GM10847 (cell line): ENCODE results near the gene EFCAB14.

ENCODE experiments used
- POLR2A ChIP-seq: IDR thresholded peaks from 2 replicates; pipeline ENCODE4 v1.6.1; 2011; ENCODE audit not compliant: insufficient read length; ENCODE audit errors: extremely low read depth

Gene EFCAB14

GRCh38 chr1:46692811-46693770 is 25.8 kb downstream of the EFCAB14 start:
- no peak for TF ChIP-seq POLR2A

- TF ChIP-seq POLR2A = no peak
Measured at GRCh38 chr1:46691997-46692790, 26.7 kb downstream of the EFCAB14 start.

- TF ChIP-seq POLR2A = no peak
Measured at GRCh38 chr1:46690931-46691421, 27.9 kb downstream of the EFCAB14 start.

GRCh38 chr1:46689897-46690296 is 29.0 kb downstream of the EFCAB14 start:
- TF ChIP-seq POLR2A = no peak

GRCh38 chr1:46689356-46689755 is 29.6 kb downstream of the EFCAB14 start:
- TF ChIP-seq POLR2A = no peak

GRCh38 chr1:46687921-46688509 is 30.9 kb downstream of the EFCAB14 start:
- TF ChIP-seq POLR2A = no peak

- no peak for TF ChIP-seq POLR2A
Measured at GRCh38 chr1:46687093-46687659, 31.7 kb downstream of the EFCAB14 start.

- no peak for TF ChIP-seq POLR2A
Measured at GRCh38 chr1:46686255-46686654, 32.7 kb downstream of the EFCAB14 start.

DNA sequence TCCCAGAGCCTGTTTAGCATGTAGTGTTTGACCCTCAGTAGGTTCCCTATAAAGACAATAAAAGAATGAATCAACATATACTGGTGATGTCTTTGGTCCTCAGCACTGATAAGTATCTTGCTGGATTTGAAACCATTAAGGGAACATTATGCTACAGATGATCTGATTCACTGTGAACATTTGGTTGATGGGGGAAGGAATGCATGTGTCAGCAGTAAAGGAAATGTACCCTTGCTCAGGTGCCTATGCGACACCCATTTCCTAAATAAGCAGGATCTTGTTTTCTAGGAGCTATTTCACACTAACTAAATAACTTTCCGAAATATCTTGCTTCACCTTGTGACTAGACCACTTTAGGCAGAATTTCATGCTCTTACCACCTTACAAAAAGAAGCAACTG is 34.2 kb downstream of the EFCAB14 start:
- TF ChIP-seq POLR2A = no peak

- no peak for TF ChIP-seq POLR2A
Measured at GRCh38 chr1:46682064-46682463, 36.9 kb downstream of the EFCAB14 start.

GRCh38 chr1:46681333-46682034 is 37.4 kb downstream of the EFCAB14 start:
- no peak for TF ChIP-seq POLR2A

DNA sequence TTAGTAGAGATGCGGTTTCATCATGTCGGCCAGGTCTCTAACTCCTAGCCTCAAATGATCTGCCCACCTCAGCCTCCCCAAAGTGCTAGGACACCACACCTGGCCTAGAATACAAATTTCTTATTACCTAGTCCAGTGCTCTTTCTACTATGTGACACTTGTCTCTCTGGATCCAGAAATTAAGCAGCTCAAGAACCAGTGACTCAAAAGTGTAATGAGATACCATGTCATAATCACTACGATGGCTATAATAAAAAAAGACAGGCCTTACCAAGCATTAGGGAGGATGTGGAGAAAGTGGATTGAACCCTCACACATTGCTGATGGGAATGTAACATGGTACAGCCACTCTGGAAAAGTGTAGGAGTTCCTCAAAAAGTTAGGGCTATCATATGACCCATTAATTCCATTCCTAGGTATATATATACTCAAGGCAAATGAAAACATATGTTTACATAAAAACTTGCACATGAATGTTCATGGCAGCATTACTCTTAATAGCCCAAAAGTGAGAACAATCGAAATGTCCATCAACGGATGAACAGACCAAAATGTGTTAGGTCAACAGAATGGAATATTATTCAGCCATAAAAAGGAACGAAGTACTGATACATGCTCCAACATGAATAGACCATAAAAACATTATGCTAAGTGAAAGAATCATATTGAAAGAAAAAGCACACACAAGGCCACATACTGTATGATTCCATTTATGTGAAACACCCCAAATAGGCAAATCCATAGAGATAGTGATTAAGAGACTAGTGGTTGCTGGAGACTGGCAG is 38.9 kb downstream of the EFCAB14 start:
- TF ChIP-seq POLR2A = no peak

DNA sequence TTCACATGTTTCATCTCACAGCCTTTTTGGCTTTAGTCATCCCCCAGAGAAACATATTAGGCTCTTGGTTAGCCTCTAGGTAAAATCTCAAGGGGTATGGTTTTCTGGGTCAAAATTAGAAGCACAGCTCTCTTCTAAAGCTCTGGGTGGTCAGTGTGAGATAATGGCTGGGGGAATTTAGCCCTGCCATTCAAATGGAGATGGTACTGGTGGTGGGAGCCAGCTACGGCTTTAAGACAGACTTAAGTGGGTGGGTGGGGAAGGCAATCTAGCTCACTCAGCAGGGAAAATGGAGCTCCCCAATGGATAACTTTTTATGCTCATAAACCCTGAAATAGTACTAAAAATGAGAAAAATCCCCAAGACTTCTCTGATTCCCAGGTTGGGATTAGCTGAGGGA is 41.6 kb downstream of the EFCAB14 start:
- no peak for TF ChIP-seq POLR2A

DNA sequence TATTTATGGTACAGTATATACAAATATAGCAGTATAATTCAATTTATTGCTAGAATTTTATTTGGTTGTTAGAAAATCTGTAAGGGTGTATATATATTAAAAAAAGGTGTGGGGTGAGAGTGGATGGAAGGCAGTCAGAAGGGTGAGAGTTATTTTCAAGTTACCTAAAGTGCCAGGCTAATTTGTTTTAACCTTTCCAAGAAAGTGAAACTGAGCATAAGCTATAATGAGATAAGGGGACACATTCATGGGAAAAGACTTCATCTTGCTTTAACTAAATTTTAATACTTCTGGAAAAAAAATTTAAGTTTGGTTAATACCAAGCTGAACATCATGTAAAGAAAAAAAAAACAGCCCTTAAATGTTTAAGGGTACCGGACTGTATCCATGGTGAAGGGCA is 42.4 kb downstream of the EFCAB14 start:
- no peak for TF ChIP-seq POLR2A
